HEK293 (cell line): ENCODE data around the gene EIF3L.
A peak's percentile ranks its signal among the peaks of the same experiment; 100 is the strongest.

ENCODE experiments used
- BCL11B ChIP-seq: fragments of 450-650 bp; formaldehyde crosslinking; IDR thresholded peaks from 2 replicates; pipeline ENCODE4 v1.5.1; 2016; ENCODE audit warnings: low read depth, missing biosample characterization, missing genetic modification characterization
- GLI4 ChIP-seq: fragments of 450-650 bp; formaldehyde crosslinking; IDR thresholded peaks from 2 replicates; pipeline ENCODE4 v1.5.1; 2016; ENCODE audit warnings: missing biosample characterization, missing genetic modification characterization
- KLF16 ChIP-seq: fragments of 450-650 bp; formaldehyde crosslinking; IDR thresholded peaks from 2 replicates; pipeline ENCODE4 v1.5.1; 2017; ENCODE audit warnings: missing biosample characterization, missing genetic modification characterization
- OVOL3 ChIP-seq: fragments of 450-650 bp; formaldehyde crosslinking; IDR thresholded peaks from 2 replicates; pipeline ENCODE4 v1.5.1; 2016; ENCODE audit warnings: missing biosample characterization, missing genetic modification characterization
- PRDM10 ChIP-seq: fragments of 450-650 bp; formaldehyde crosslinking; IDR thresholded peaks from 2 replicates; pipeline ENCODE4 v1.5.1; 2016; ENCODE audit warnings: missing biosample characterization, missing genetic modification characterization
- PRDM2 ChIP-seq: fragments of 450-650 bp; formaldehyde crosslinking; IDR thresholded peaks from 2 replicates; pipeline ENCODE4 v1.5.1; 2016; ENCODE audit warnings: missing biosample characterization, missing genetic modification characterization, borderline replicate concordance
- PRDM6 ChIP-seq: fragments of 450-650 bp; formaldehyde crosslinking; IDR thresholded peaks from 2 replicates; pipeline ENCODE4 v1.5.1; 2017; ENCODE audit warnings: missing biosample characterization, missing genetic modification characterization
- SCRT2 ChIP-seq: fragments of 450-650 bp; formaldehyde crosslinking; IDR thresholded peaks from 2 replicates; pipeline ENCODE4 v1.5.1; 2016; ENCODE audit warnings: missing biosample characterization, missing genetic modification characterization
- ZBTB49 ChIP-seq: fragments of 450-650 bp; formaldehyde crosslinking; IDR thresholded peaks from 2 replicates; pipeline ENCODE4 v1.5.1; 2016; ENCODE audit warnings: missing biosample characterization, missing genetic modification characterization, low read depth
- ZNF140 ChIP-seq: fragments of 450-650 bp; formaldehyde crosslinking; IDR thresholded peaks from 2 replicates; pipeline ENCODE4 v1.5.1; 2016; ENCODE audit warnings: missing biosample characterization, missing genetic modification characterization
- ZNF202 ChIP-seq: fragments of 450-650 bp; formaldehyde crosslinking; IDR thresholded peaks from 2 replicates; pipeline ENCODE4 v1.5.1; 2016; ENCODE audit warnings: missing biosample characterization, missing genetic modification characterization, borderline replicate concordance
- ZNF214 ChIP-seq: fragments of 450-650 bp; formaldehyde crosslinking; IDR thresholded peaks from 2 replicates; pipeline ENCODE4 v1.5.1; 2017; ENCODE audit warnings: missing biosample characterization, mild to moderate bottlenecking, missing genetic modification characterization, borderline replicate concordance
- ZNF37A ChIP-seq: fragments of 450-650 bp; IDR thresholded peaks from 2 replicates; pipeline ENCODE4 v1.5.1; 2018; ENCODE audit warnings: missing biosample characterization, missing genetic modification characterization
- ZNF423 ChIP-seq: fragments of 450-650 bp; formaldehyde crosslinking; IDR thresholded peaks from 2 replicates; pipeline ENCODE4 v1.5.1; 2016; ENCODE audit warnings: missing biosample characterization, missing genetic modification characterization
- ZNF449 ChIP-seq: fragments of 450-650 bp; formaldehyde crosslinking; IDR thresholded peaks from 2 replicates; pipeline ENCODE4 v1.5.1; 2017; ENCODE audit warnings: missing biosample characterization, mild to moderate bottlenecking, missing genetic modification characterization, moderate library complexity
- ZNF513 ChIP-seq: fragments of 450-650 bp; IDR thresholded peaks from 2 replicates; pipeline ENCODE4 v1.5.1; 2018; ENCODE audit warnings: missing biosample characterization, missing genetic modification characterization
- ZNF529 ChIP-seq: fragments of 450-650 bp; formaldehyde crosslinking; IDR thresholded peaks from 2 replicates; pipeline ENCODE4 v1.5.1; 2017; ENCODE audit warnings: missing genetic modification characterization, missing biosample characterization; ENCODE audit not compliant: insufficient replicate concordance
- ZNF610 ChIP-seq: fragments of 450-650 bp; formaldehyde crosslinking; IDR thresholded peaks from 2 replicates; pipeline ENCODE4 v1.5.1; 2016; ENCODE audit warnings: missing biosample characterization, missing genetic modification characterization, borderline replicate concordance
- ZNF654 ChIP-seq: fragments of 450-650 bp; formaldehyde crosslinking; IDR thresholded peaks from 2 replicates; pipeline ENCODE4 v1.5.1; 2016; ENCODE audit warnings: low read depth, missing biosample characterization, missing genetic modification characterization
- ZNF658 ChIP-seq: fragments of 450-650 bp; formaldehyde crosslinking; IDR thresholded peaks from 2 replicates; pipeline ENCODE4; 2016; ENCODE audit warnings: missing biosample characterization, missing genetic modification characterization
- ZNF701 ChIP-seq: fragments of 450-650 bp; formaldehyde crosslinking; IDR thresholded peaks from 2 replicates; pipeline ENCODE4 v1.5.1; 2016; ENCODE audit warnings: missing biosample characterization, missing genetic modification characterization
- ZNF830 ChIP-seq: fragments of 450-650 bp; IDR thresholded peaks from 2 replicates; pipeline ENCODE4 v1.5.0; 2018; ENCODE audit warnings: missing biosample characterization, missing genetic modification characterization, low read depth, mild to moderate bottlenecking, moderate library complexity

EIF3L gene

GRCh38 chr22:37933711-37934376, 84.6 kb downstream of the EIF3L start (continued):
- no peak for TF ChIP-seq ZNF513
- no peak for TF ChIP-seq ZNF449 (tag by site-specific recombination)
- TF ChIP-seq ZNF214 (tag by site-specific recombination), result no peak
- TF ChIP-seq OVOL3, result no peak
- no peak for TF ChIP-seq ZNF140
- no peak; the same call in 1 of the 2 replicates for TF ChIP-seq ZNF423
- no peak for TF ChIP-seq GLI4 (tag by site-specific recombination)
- TF ChIP-seq BCL11B, result peak; percentile 82
- no peak for TF ChIP-seq ZBTB49 (tag by site-specific recombination)
- TF ChIP-seq ZNF202 (tag by site-specific recombination), result no peak
- TF ChIP-seq ZNF701 (tag by site-specific recombination), result 0 out of 2 replicates have a peak, but pooled peaks have one; percentile 75
- TF ChIP-seq ZNF830 (tag by site-specific recombination), result no peak
- TF ChIP-seq KLF16 (tag by site-specific recombination), result peak; percentile 88
- TF ChIP-seq PRDM2 (tag by site-specific recombination), result no peak
- TF ChIP-seq ZNF654 (tag by site-specific recombination), result peak; percentile 40; the same call in 1 of the 2 replicates
- no peak for TF ChIP-seq ZNF37A (tag by site-specific recombination)
- peak; percentile 63 for TF ChIP-seq PRDM10 (tag by site-specific recombination)
- TF ChIP-seq SCRT2 (tag by site-specific recombination), result no peak
- no peak for TF ChIP-seq PRDM6
- no peak for TF ChIP-seq ZNF658 (tag by site-specific recombination)
- no peak for TF ChIP-seq ZNF610
- TF ChIP-seq ZNF529, result no peak
